ENCODE measurements around the gene NPHS1.

NPHS1 gene

GRCh38 chr19:35789978-35790944 lies 62.0 kb downstream of the NPHS1 start:
- peaks cover 4 to 6% of the 10 kb centered on the region in 2 experiments for H3K36me3 ChIP-seq (ENCODE audit: control insufficient read depth in 2 of 2, insufficient read depth in 1 of 2, low read length in 2 of 2)
- CTCF ChIA-PET = interaction anchor here (0.6 to 1.2 kb wide), 4 partner anchors 12 to 568 kb away, joined by 3 to 4 read pairs (median 3); no protein-coding TSS in a partner anchor
- peak overlapping the region; percentile 1; the same call in 1 of the 2 replicates for H3K27ac ChIP-seq (ENCODE audit: extremely low read depth, low read depth, low read length)
- no peaks in the 10 kb centered on the region for H3K4me1 ChIP-seq (ENCODE audit: control insufficient read depth, insufficient read depth, low read length)
- TF ChIP-seq, protein P1, sequence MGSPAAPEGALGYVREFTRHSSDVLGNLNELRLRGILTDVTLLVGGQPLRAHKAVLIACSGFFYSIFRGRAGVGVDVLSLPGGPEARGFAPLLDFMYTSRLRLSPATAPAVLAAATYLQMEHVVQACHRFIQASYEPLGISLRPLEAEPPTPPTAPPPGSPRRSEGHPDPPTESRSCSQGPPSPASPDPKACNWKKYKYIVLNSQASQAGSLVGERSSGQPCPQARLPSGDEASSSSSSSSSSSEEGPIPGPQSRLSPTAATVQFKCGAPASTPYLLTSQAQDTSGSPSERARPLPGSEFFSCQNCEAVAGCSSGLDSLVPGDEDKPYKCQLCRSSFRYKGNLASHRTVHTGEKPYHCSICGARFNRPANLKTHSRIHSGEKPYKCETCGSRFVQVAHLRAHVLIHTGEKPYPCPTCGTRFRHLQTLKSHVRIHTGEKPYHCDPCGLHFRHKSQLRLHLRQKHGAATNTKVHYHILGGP (tag by site-specific recombination; IDR thresholded peaks at IDR 0.05) = no peak
- TF ChIP-seq ZNF664 (tag by site-specific recombination; IDR thresholded peaks at IDR 0.05) = no peak
- peak; percentile 44; the same call in 1 of the 2 replicates for TF ChIP-seq REST (tag by site-specific recombination; IDR thresholded peaks at IDR 0.05)
- no peak for TF ChIP-seq ZNF658 (tag by site-specific recombination; IDR thresholded peaks at IDR 0.05)
- no peak for TF ChIP-seq ZNF692 (tag by site-specific recombination; IDR thresholded peaks at IDR 0.05)
- no peak for TF ChIP-seq ZBTB10 (tag by site-specific recombination; IDR thresholded peaks at IDR 0.05)
- TF ChIP-seq GLIS1 (tag by site-specific recombination; IDR thresholded peaks at IDR 0.05) = peak; percentile 33; the same call in 1 of the 2 replicates
- no peak for TF ChIP-seq ZFP69B (tag by site-specific recombination; IDR thresholded peaks at IDR 0.05)
- TF ChIP-seq ZFP3 (tag by site-specific recombination; IDR thresholded peaks at IDR 0.05; ENCODE audit: low read depth) = 0 out of 2 replicates have a peak, but pooled peaks have one; percentile 15
- TF ChIP-seq ZIC2 (tag by site-specific recombination; IDR thresholded peaks at IDR 0.05) = peak; percentile 31
- H3K9me3 ChIP-seq (ENCODE audit: control insufficient read depth, insufficient read depth, low read depth, low read length) = no peaks in the 10 kb centered on the region
- no peak overlapping the region for H3K4me3 ChIP-seq (ENCODE audit: low read depth, low read length)
- POLR2A ChIA-PET = interaction anchor here (0.7 to 3.3 kb wide), 7 partner anchors 8 to 141 kb away, joined by 3 to 13 read pairs (median 3); no protein-coding TSS in a partner anchor

- H3K4me3 ChIP-seq (ENCODE audit: low read depth, low read length) = no peak overlapping the region
- TF ChIP-seq SCRT2 (tag by site-specific recombination; IDR thresholded peaks at IDR 0.05) = no peak
- no peak for TF ChIP-seq MYNN (tag by site-specific recombination; IDR thresholded peaks at IDR 0.05; ENCODE audit: borderline replicate concordance)
- TF ChIP-seq ZNF704 (tag by site-specific recombination; IDR thresholded peaks at IDR 0.05) = no peak
- peak; percentile 97 for TF ChIP-seq ZIC2 (tag by site-specific recombination; IDR thresholded peaks at IDR 0.05)
- TF ChIP-seq BCL11B (tag by site-specific recombination; IDR thresholded peaks at IDR 0.05; ENCODE audit: low read depth) = peak; percentile 36; the same call in 1 of the 2 replicates
- TF ChIP-seq BCL11A (tag by site-specific recombination; IDR thresholded peaks at IDR 0.05; ENCODE audit: low read depth) = 0 out of 2 replicates have a peak, but pooled peaks have one; percentile 23
- TF ChIP-seq ZNF600 (tag by site-specific recombination; IDR thresholded peaks at IDR 0.05) = peak; percentile 78
- TF ChIP-seq GLIS1 (tag by site-specific recombination; IDR thresholded peaks at IDR 0.05) = peak; percentile 44; the same call in 1 of the 2 replicates
- CTCF ChIA-PET = interaction anchor here (0.6 to 1.2 kb wide), 5 partner anchors 20 to 65 kb away, joined by 3 to 4 read pairs (median 3); no protein-coding TSS in a partner anchor
- POLR2A ChIA-PET = interaction anchor here (1.0 to 3.3 kb wide), 7 partner anchors 9 to 142 kb away, joined by 3 to 13 read pairs (median 4); no protein-coding TSS in a partner anchor
- H3K27ac ChIP-seq (ENCODE audit: extremely low read depth, low read depth, low read length) = peak overlapping the region; percentile 41; the same call in 1 of the 2 replicates
- no peaks in the 10 kb centered on the region for H3K4me1 ChIP-seq (ENCODE audit: control insufficient read depth, insufficient read depth, low read length)
- no peaks in the 10 kb centered on the region for H3K9me3 ChIP-seq (ENCODE audit: control insufficient read depth, insufficient read depth, low read depth, low read length)
- H3K36me3 ChIP-seq (ENCODE audit: control insufficient read depth in 2 of 2, insufficient read depth in 1 of 2, low read length in 2 of 2) = peaks cover 4 to 10% of the 10 kb centered on the region in 2 experiments
Observed at GRCh38 chr19:35789195-35789977, 62.9 kb downstream of the NPHS1 start.

Data from HEK293 (cell line).